ENCODE results near the gene AHI1. TPM values are rescaled to one million over a fixed set of nuclear protein-coding genes. Genes with fewer than 3 reads are reported as not detected.

AHI1 gene
- total RNA-seq, 1 experiment from 2014 or later, result 26.5 TPM

DNA sequence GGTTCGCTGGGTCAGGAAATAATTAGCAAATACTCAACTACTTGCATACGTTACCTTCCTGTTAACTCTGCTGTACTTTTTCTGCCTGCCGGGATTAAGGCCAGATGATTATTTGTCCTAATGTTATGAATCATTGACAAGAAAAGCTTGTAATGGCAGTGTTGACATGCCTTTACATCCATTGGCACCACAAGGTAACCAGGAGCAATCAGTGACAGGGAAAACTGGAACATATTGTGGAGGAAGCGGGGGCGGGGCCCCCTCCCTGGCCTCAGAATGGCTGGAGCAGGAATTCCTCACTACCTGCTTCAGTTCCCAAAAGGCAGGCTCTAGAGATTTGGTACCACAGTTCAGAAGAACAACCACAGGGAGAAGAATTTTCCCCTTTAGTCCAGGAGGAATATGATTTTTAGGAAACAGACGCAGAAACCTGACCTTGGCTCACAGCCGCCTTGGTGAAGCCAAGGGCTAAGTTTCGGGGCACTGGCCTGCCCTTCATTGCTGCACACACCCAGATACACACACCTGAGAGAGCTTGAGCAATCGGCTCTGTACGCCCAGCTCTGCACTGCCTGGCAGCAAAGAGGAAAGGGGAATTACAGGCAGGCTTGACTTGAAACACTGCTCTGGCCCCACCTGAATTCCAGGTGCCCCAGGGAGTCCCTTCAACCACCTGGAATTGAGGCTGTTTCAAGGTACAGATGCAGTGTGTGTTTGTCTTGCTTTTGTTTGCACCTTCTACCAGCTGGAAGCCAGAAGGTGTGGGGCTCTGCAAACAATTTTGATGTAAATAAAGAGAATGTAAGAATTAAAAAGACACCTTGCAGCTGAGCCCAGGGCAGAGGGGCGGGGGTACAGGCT lies 226.6 kb downstream of the AHI1 start:
- ChIA-PET CTCF (interaction anchor here (0.7 kb wide), 1 partner anchor 19 kb away, joined by 4 read pairs; no protein-coding TSS in a partner anchor), POLR2A (interaction anchor here (0.7 to 1.6 kb wide), 11 partner anchors 9 to 1210 kb away, joined by 3 to 8 read pairs (median 4); partner anchors contain the start of gene MYB)
- Mint-ChIP-seq H3K27ac (ENCODE audit: low read depth, unreplicated experiment) (peak overlapping the region; percentile 47), H3K9me3 (ENCODE audit: unreplicated experiment) (no peaks in the 10 kb centered on the region), H3K4me1 (ENCODE audit: insufficient read depth, unreplicated experiment) (peaks cover 18% of the 10 kb centered on the region), H3K4me3 (ENCODE audit: unreplicated experiment) (peak overlapping the region; percentile 16), H3K27me3 (ENCODE audit: insufficient read depth, unreplicated experiment) (peaks cover 11% of the 10 kb centered on the region), H3K36me3 (ENCODE audit: insufficient read depth, unreplicated experiment) (no peaks in the 10 kb centered on the region)
- TF ChIP-seq, protein P1, sequence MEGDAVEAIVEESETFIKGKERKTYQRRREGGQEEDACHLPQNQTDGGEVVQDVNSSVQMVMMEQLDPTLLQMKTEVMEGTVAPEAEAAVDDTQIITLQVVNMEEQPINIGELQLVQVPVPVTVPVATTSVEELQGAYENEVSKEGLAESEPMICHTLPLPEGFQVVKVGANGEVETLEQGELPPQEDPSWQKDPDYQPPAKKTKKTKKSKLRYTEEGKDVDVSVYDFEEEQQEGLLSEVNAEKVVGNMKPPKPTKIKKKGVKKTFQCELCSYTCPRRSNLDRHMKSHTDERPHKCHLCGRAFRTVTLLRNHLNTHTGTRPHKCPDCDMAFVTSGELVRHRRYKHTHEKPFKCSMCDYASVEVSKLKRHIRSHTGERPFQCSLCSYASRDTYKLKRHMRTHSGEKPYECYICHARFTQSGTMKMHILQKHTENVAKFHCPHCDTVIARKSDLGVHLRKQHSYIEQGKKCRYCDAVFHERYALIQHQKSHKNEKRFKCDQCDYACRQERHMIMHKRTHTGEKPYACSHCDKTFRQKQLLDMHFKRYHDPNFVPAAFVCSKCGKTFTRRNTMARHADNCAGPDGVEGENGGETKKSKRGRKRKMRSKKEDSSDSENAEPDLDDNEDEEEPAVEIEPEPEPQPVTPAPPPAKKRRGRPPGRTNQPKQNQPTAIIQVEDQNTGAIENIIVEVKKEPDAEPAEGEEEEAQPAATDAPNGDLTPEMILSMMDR (IDR thresholded peaks at IDR 0.05; ENCODE audit: unreplicated experiment), result no peak
- peak; percentile 78 for DNase-seq (ENCODE audit: unreplicated experiment)
- intact Hi-C loops (cut with micrococcal nuclease), result no loop called here
- no TSS peak for BruUV-seq (replicated peaks)

DNA sequence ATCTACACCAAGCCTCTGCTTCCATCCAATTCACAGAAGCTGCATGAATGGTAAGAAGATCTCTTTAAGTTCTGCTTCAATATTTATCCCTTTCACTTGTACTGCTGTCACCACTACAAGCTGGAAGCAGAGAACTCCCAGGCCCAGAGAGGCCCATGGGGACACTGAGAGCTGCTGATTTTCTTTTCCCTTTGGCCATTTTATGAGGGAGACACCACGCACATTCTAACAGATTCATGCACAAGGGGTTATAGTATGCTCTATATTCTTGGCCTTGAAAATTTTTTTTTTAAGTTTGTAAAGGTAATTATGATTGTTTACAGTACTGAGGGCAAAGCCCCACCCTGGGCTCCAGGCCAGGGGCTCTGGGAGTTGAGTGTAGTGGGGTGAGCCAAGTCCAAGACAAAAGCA lies 228.1 kb downstream of the AHI1 start:
- no TSS peak for BruUV-seq (replicated peaks)

DNA sequence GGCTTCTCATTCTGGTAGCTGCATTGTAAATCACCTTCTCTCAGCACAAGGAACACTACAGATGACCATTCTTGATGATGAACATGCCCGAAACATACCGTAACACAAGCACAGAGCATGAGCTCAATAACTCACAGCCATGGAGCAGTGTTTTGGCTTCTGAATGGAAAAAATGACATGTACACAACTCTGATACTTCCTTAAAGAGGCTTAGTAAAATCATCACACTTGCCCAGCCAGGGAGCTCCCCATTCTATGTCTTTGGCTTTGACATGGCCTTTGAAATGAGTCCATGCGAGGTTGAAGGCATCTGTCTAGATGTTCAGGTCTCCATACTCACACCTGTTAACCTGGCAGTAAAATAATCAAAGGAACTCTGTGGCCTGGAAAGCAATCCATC lies 228.8 kb downstream of the AHI1 start:
- H3K27ac Mint-ChIP-seq (ENCODE audit: low read depth, unreplicated experiment), result no peak overlapping the region
- no TSS peak for BruUV-seq (replicated peaks)
- intact Hi-C loops (cut with micrococcal nuclease), result no loop called here

More for the DNA sequence above, 228.1 kb downstream of the AHI1 start:
- H3K36me3 Mint-ChIP-seq (ENCODE audit: insufficient read depth, unreplicated experiment), result no peaks in the 10 kb centered on the region
- DNase-seq (ENCODE audit: unreplicated experiment), result no peak
- peaks cover 13% of the 10 kb centered on the region for H3K4me1 Mint-ChIP-seq (ENCODE audit: insufficient read depth, unreplicated experiment)
- POLR2A ChIA-PET, result interaction anchor here (0.6 to 1.6 kb wide), 2 partner anchors 12 to 121 kb away, joined by 3 to 8 read pairs; no protein-coding TSS in a partner anchor
- no peak overlapping the region for H3K4me3 Mint-ChIP-seq (ENCODE audit: unreplicated experiment)
- TF ChIP-seq, protein P1 (IDR thresholded peaks at IDR 0.05; ENCODE audit: unreplicated experiment), result no peak
- no peak overlapping the region for H3K27ac Mint-ChIP-seq (ENCODE audit: low read depth, unreplicated experiment)
- CTCF ChIA-PET, result interaction anchor here (1.1 kb wide), 1 partner anchor 56 kb away, joined by 3 read pairs; no protein-coding TSS in a partner anchor
- H3K9me3 Mint-ChIP-seq (ENCODE audit: unreplicated experiment), result no peaks in the 10 kb centered on the region
- intact Hi-C loops (cut with micrococcal nuclease), result no loop called here
- H3K27me3 Mint-ChIP-seq (ENCODE audit: insufficient read depth, unreplicated experiment), result peaks cover 3% of the 10 kb centered on the region

DNA sequence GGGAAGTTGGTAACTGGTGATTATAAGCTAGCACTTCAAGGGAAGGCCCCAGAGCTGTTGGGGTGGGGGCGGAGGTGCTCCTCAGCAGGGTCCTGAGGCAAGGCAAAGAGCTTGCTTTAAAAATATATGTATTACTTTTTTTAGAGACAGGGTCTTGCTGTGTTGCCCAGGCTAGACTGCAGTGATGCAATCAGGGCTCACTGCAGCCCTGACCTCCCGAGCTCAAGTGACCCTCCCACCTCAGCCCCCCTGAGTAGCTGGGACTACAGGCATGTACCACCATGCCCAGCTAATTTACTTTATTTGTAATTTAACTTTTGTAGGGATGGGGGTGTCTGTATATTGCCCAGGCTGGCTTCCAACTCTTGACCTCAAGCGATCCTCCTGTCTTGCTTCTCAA lies 229.3 kb downstream of the AHI1 start:
- H3K27ac Mint-ChIP-seq (ENCODE audit: low read depth, unreplicated experiment), result no peak overlapping the region
- no peaks in the 10 kb centered on the region for H3K9me3 Mint-ChIP-seq (ENCODE audit: unreplicated experiment)

More for the DNA sequence above, 228.8 kb downstream of the AHI1 start:
- Mint-ChIP-seq H3K9me3 (ENCODE audit: unreplicated experiment) (no peaks in the 10 kb centered on the region), H3K4me1 (ENCODE audit: insufficient read depth, unreplicated experiment) (peaks cover 13% of the 10 kb centered on the region), H3K27me3 (ENCODE audit: insufficient read depth, unreplicated experiment) (no peaks in the 10 kb centered on the region), H3K4me3 (ENCODE audit: unreplicated experiment) (no peak overlapping the region), H3K36me3 (ENCODE audit: insufficient read depth, unreplicated experiment) (no peaks in the 10 kb centered on the region)
- TF ChIP-seq, protein P1 (IDR thresholded peaks at IDR 0.05; ENCODE audit: unreplicated experiment), result no peak
- DNase-seq (ENCODE audit: unreplicated experiment), result no peak
- POLR2A ChIA-PET, result no interaction called here
- CTCF ChIA-PET, result interaction anchor here (0.7 to 1.0 kb wide), 2 partner anchors 10 to 124 kb away, joined by 3 to 6 read pairs; no protein-coding TSS in a partner anchor

More for the DNA sequence above, 229.3 kb downstream of the AHI1 start:
- BruUV-seq (replicated peaks), result no TSS peak
- no peak for DNase-seq (ENCODE audit: unreplicated experiment)
- POLR2A ChIA-PET, result interaction anchor here (0.7 kb wide), 1 partner anchor 16 kb away, joined by 3 read pairs; no protein-coding TSS in a partner anchor
- TF ChIP-seq, protein P1 (IDR thresholded peaks at IDR 0.05; ENCODE audit: unreplicated experiment), result no peak
- Mint-ChIP-seq H3K4me1 (ENCODE audit: insufficient read depth, unreplicated experiment) (peaks cover 13% of the 10 kb centered on the region), H3K27me3 (ENCODE audit: insufficient read depth, unreplicated experiment) (no peaks in the 10 kb centered on the region), H3K4me3 (ENCODE audit: unreplicated experiment) (no peak overlapping the region), H3K36me3 (ENCODE audit: insufficient read depth, unreplicated experiment) (no peaks in the 10 kb centered on the region)
- CTCF ChIA-PET, result interaction anchor here (0.5 to 1.0 kb wide), 4 partner anchors 9 to 130 kb away, joined by 3 to 6 read pairs (median 4); no protein-coding TSS in a partner anchor
- intact Hi-C loops (cut with micrococcal nuclease), result no loop called here
